A549 treated with GW870086 at 1 μM for 4 hours (cell line): ENCODE measurements around the gene AGAP6. TPM values are rescaled to one million over a fixed set of nuclear protein-coding genes. Genes with fewer than 3 reads are reported as not detected.

Experiments used
- total RNA-seq: library from RNA; stranded (reverse); fragments of 200-300 nt; extraction: Qiagen RNA extraction; gene quantifications from 5 replicates; pipeline ENCODE4 v1.2.3, GENCODE V29; 2022; ENCODE audit warnings: low read depth

The AGAP6 gene
- total RNA-seq, result 6.8 to 9.7 TPM (median 8.6 TPM) in 5 replicates

GRCh38 chr10:49988376-49988775 lies at the start of gene AGAP6:
TSS of gene AGAP6 (plus strand) at chr10:49988406. CDS start at chr10:49988716, 310 bp downstream.

GRCh38 chr10:49941447-49942338 lies 46.5 kb upstream of the AGAP6 start, which contains the start of the genes PARG and TIMM23B:
TSS of gene PARG (minus strand) at chr10:49942027. CDS start at chr10:49941725, 302 bp downstream.
TSS of gene TIMM23B (plus strand) at chr10:49942053. CDS start at chr10:49942195, 142 bp downstream.

Other genes starting within 250 kb of the AGAP6 start
- gene OGDHL, start 226.1 kb upstream of the AGAP6 start, total RNA-seq, result 0.13 to 0.49 TPM (median 0.21 TPM) in 5 replicates
- 12.9 to 19.6 TPM (median 19.3 TPM) in 5 replicates for gene PARG, start 46.4 kb upstream of the AGAP6 start, total RNA-seq
- 14.8 to 22.6 TPM (median 19.3 TPM) in 5 replicates for gene TIMM23B, start 46.4 kb upstream of the AGAP6 start, total RNA-seq
- 12.2 to 15.4 TPM (median 12.7 TPM) in 5 replicates for gene WASHC2A, start 79.5 kb downstream of the AGAP6 start, total RNA-seq